ENCODE data around the gene STK31.

GRCh38 chr7:23672033-23672432 is 38.0 kb upstream of the STK31 start:
- TF ChIP-seq, protein P1, sequence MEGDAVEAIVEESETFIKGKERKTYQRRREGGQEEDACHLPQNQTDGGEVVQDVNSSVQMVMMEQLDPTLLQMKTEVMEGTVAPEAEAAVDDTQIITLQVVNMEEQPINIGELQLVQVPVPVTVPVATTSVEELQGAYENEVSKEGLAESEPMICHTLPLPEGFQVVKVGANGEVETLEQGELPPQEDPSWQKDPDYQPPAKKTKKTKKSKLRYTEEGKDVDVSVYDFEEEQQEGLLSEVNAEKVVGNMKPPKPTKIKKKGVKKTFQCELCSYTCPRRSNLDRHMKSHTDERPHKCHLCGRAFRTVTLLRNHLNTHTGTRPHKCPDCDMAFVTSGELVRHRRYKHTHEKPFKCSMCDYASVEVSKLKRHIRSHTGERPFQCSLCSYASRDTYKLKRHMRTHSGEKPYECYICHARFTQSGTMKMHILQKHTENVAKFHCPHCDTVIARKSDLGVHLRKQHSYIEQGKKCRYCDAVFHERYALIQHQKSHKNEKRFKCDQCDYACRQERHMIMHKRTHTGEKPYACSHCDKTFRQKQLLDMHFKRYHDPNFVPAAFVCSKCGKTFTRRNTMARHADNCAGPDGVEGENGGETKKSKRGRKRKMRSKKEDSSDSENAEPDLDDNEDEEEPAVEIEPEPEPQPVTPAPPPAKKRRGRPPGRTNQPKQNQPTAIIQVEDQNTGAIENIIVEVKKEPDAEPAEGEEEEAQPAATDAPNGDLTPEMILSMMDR (conservative IDR thresholded peaks at IDR 0.05 in 1 of 2, IDR thresholded peaks at IDR 0.05 in 1 of 2; ENCODE audit: low read depth in 1 of 2, low read length in 2 of 2): no peak
- no peak for TF ChIP-seq EZH2 (IDR thresholded peaks at IDR 0.05; ENCODE audit: low read length, missing control alignments)
